OCI-LY1 (cell line): ENCODE measurements around the gene SUGCT.

Experiments
- EZH2 ChIP-seq: fragments of 200-600 bp; sonication (generic), shearing (Covaris generic); IDR thresholded peaks from 2 replicates; pipeline ENCODE4 v1.8.0; 2017; ENCODE audit warnings: borderline replicate concordance, mixed run types, mild to moderate bottlenecking, antibody characterized with exemption, low read length, moderate library complexity, mixed read lengths
- TF ChIP-seq, protein P1 (sequence below): fragments of 200-600 bp; sonication (generic), shearing (Covaris generic); IDR thresholded peaks from 2 replicates; pipeline ENCODE4 v1.5.1; 2017; ENCODE audit warnings: mild to moderate bottlenecking, antibody characterized with exemption, low read length, moderate library complexity, mixed read lengths

DNA sequence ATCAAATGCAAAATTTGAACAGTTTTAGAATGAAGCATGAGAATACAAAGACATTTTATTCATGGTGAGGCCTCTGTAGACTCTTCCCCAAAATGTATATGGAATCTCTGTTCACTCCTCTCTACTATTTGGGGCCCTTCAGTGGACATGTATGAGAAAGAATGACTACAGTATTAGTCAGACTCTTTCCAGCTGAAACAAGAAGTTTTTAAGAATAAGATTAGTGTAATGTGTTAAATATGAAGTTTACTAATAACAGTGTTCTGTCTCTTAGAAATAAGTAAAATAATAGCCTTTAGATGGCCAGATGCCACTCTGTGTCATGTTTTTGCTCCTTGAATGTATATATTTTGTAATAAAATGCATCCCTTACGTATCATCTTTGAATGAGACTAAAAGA lies 585.6 kb downstream of the SUGCT start:
- TF ChIP-seq, protein P1, sequence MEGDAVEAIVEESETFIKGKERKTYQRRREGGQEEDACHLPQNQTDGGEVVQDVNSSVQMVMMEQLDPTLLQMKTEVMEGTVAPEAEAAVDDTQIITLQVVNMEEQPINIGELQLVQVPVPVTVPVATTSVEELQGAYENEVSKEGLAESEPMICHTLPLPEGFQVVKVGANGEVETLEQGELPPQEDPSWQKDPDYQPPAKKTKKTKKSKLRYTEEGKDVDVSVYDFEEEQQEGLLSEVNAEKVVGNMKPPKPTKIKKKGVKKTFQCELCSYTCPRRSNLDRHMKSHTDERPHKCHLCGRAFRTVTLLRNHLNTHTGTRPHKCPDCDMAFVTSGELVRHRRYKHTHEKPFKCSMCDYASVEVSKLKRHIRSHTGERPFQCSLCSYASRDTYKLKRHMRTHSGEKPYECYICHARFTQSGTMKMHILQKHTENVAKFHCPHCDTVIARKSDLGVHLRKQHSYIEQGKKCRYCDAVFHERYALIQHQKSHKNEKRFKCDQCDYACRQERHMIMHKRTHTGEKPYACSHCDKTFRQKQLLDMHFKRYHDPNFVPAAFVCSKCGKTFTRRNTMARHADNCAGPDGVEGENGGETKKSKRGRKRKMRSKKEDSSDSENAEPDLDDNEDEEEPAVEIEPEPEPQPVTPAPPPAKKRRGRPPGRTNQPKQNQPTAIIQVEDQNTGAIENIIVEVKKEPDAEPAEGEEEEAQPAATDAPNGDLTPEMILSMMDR: no peak
- no peak for TF ChIP-seq EZH2
